Measurements from ENCODE around the gene AMBP.

AMBP gene

GRCh38 chr9:114094971-114095370 is 16.9 kb upstream of the AMBP start:
- Histone ChIP-seq H3K4me1 (ENCODE audit: low read length) (peaks cover 20% of the 10 kb centered on the region), H3K4me3 (ENCODE audit: low read length) (no peak overlapping the region), H4K20me1 (ENCODE audit: insufficient read depth, low read length) (no peaks in the 10 kb centered on the region), H3K27me3 (ENCODE audit: low read depth, low read length) (no peaks in the 10 kb centered on the region), H2AFZ (ENCODE audit: low read depth, low read length) (no peak overlapping the region), H3K9me3 (ENCODE audit: insufficient read depth, low read length) (no peaks in the 10 kb centered on the region), H3K27ac (ENCODE audit: low read length) (no peak overlapping the region), H3K36me3 (replicated peaks; ENCODE audit: low read depth, low read length) (no peaks in the 10 kb centered on the region), H3K9ac (ENCODE audit: low read length) (no peak overlapping the region), H3K79me2 (ENCODE audit: low read length) (no peaks in the 10 kb centered on the region), H3K4me2 (ENCODE audit: low read length) (no peak overlapping the region)
- TF ChIP-seq, protein P1, sequence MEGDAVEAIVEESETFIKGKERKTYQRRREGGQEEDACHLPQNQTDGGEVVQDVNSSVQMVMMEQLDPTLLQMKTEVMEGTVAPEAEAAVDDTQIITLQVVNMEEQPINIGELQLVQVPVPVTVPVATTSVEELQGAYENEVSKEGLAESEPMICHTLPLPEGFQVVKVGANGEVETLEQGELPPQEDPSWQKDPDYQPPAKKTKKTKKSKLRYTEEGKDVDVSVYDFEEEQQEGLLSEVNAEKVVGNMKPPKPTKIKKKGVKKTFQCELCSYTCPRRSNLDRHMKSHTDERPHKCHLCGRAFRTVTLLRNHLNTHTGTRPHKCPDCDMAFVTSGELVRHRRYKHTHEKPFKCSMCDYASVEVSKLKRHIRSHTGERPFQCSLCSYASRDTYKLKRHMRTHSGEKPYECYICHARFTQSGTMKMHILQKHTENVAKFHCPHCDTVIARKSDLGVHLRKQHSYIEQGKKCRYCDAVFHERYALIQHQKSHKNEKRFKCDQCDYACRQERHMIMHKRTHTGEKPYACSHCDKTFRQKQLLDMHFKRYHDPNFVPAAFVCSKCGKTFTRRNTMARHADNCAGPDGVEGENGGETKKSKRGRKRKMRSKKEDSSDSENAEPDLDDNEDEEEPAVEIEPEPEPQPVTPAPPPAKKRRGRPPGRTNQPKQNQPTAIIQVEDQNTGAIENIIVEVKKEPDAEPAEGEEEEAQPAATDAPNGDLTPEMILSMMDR (IDR thresholded peaks at IDR 0.05; ENCODE audit: low read depth, low read length) = no peak

GRCh38 chr9:114093761-114094505 is 15.8 kb upstream of the AMBP start:
- H3K4me3 ChIP-seq (ENCODE audit: low read length) = no peak overlapping the region
- H3K4me1 ChIP-seq (ENCODE audit: low read length) = peaks cover 20% of the 10 kb centered on the region
- no peaks in the 10 kb centered on the region for H3K79me2 ChIP-seq (ENCODE audit: low read length)
- H3K27ac ChIP-seq (ENCODE audit: low read length) = no peak overlapping the region
- no peak overlapping the region for H3K4me2 ChIP-seq (ENCODE audit: low read length)
- H4K20me1 ChIP-seq (ENCODE audit: insufficient read depth, low read length) = no peaks in the 10 kb centered on the region
- no peaks in the 10 kb centered on the region for H3K9me3 ChIP-seq (ENCODE audit: insufficient read depth, low read length)
- no peak overlapping the region for H2AFZ ChIP-seq (ENCODE audit: low read depth, low read length)
- no peaks in the 10 kb centered on the region for H3K27me3 ChIP-seq (ENCODE audit: low read depth, low read length)
- TF ChIP-seq, protein P1 (IDR thresholded peaks at IDR 0.05; ENCODE audit: low read depth, low read length) = no peak
- no peak for TF ChIP-seq EZH2phosphoT487 (IDR thresholded peaks at IDR 0.05; ENCODE audit: low read depth)
- no peak overlapping the region for H3K9ac ChIP-seq (ENCODE audit: low read length)
- no peaks in the 10 kb centered on the region for H3K36me3 ChIP-seq (replicated peaks; ENCODE audit: low read depth, low read length)

DNA sequence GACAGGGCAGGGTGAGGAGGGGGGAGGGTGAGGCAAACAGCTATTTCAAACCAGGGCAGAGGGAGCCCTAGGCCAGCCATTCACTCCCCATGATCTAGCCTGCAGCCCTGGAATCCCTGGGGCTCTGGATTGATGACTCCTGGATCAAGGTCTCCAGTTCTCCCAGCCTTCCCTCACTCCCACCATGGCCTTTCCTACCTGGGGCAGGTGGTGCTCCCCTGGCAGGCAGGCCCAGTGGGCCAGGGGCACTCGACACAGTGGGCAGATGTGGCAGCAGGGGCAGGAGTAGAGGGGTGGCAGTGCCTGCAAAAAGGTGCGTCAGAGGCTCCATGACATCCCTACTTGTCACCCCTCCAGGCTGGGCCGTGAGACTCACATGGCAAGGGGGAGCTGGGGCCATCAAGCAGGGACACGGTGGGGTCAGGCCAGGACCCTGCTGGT is 15.0 kb upstream of the AMBP start:
- H3K9me3 ChIP-seq (ENCODE audit: insufficient read depth, low read length) = no peaks in the 10 kb centered on the region
- no peak overlapping the region for H3K27ac ChIP-seq (ENCODE audit: low read length)
- peaks cover 20% of the 10 kb centered on the region for H3K4me1 ChIP-seq (ENCODE audit: low read length)
- no peak overlapping the region for H3K4me3 ChIP-seq (ENCODE audit: low read length)
- no peak overlapping the region for H2AFZ ChIP-seq (ENCODE audit: low read depth, low read length)
- no peak overlapping the region for H3K9ac ChIP-seq (ENCODE audit: low read length)
- TF ChIP-seq, protein P1 (IDR thresholded peaks at IDR 0.05; ENCODE audit: low read depth, low read length) = no peak
- no peak for TF ChIP-seq EZH2phosphoT487 (IDR thresholded peaks at IDR 0.05; ENCODE audit: low read depth)
- no peaks in the 10 kb centered on the region for H3K36me3 ChIP-seq (replicated peaks; ENCODE audit: low read depth, low read length)
- no peaks in the 10 kb centered on the region for H4K20me1 ChIP-seq (ENCODE audit: insufficient read depth, low read length)
- H3K79me2 ChIP-seq (ENCODE audit: low read length) = no peaks in the 10 kb centered on the region
- H3K4me2 ChIP-seq (ENCODE audit: low read length) = no peak overlapping the region
- no peaks in the 10 kb centered on the region for H3K27me3 ChIP-seq (ENCODE audit: low read depth, low read length)

- TF ChIP-seq EZH2phosphoT487 (IDR thresholded peaks at IDR 0.05; ENCODE audit: low read depth) = no peak
- TF ChIP-seq, protein P1 (IDR thresholded peaks at IDR 0.05; ENCODE audit: low read depth, low read length) = no peak
- no peak overlapping the region for H3K4me2 ChIP-seq (ENCODE audit: low read length)
These were observed 14.2 kb upstream of the AMBP start for GRCh38 chr9:114092336-114092735.

More at GRCh38 chr9:114092336-114092735, 14.2 kb upstream of the AMBP start:
- Histone ChIP-seq H3K27me3 (ENCODE audit: low read depth, low read length) (no peaks in the 10 kb centered on the region), H3K4me3 (ENCODE audit: low read length) (no peak overlapping the region), H2AFZ (ENCODE audit: low read depth, low read length) (no peak overlapping the region), H3K36me3 (replicated peaks; ENCODE audit: low read depth, low read length) (no peaks in the 10 kb centered on the region), H3K27ac (ENCODE audit: low read length) (no peak overlapping the region), H3K9ac (ENCODE audit: low read length) (no peak overlapping the region), H3K79me2 (ENCODE audit: low read length) (no peaks in the 10 kb centered on the region), H3K4me1 (ENCODE audit: low read length) (peaks cover 20% of the 10 kb centered on the region), H4K20me1 (ENCODE audit: insufficient read depth, low read length) (no peaks in the 10 kb centered on the region), H3K9me3 (ENCODE audit: insufficient read depth, low read length) (no peaks in the 10 kb centered on the region)
